ENCODE data around the gene SSUH2.
"Not testable (repeated sequence)": the region's sequence is repeated elsewhere in the genome, so short reads cannot be mapped to it uniquely, and the experiment has no call there.

SSUH2 gene, protein sequence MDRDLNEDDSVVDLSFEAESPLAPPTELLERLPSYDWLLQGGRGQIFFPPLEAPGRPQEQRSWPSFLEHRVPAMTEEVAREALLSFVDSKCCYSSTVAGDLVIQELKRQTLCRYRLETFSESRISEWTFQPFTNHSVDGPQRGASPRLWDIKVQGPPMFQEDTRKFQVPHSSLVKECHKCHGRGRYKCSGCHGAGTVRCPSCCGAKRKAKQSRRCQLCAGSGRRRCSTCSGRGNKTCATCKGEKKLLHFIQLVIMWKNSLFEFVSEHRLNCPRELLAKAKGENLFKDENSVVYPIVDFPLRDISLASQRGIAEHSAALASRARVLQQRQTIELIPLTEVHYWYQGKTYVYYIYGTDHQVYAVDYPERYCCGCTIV

DNA sequence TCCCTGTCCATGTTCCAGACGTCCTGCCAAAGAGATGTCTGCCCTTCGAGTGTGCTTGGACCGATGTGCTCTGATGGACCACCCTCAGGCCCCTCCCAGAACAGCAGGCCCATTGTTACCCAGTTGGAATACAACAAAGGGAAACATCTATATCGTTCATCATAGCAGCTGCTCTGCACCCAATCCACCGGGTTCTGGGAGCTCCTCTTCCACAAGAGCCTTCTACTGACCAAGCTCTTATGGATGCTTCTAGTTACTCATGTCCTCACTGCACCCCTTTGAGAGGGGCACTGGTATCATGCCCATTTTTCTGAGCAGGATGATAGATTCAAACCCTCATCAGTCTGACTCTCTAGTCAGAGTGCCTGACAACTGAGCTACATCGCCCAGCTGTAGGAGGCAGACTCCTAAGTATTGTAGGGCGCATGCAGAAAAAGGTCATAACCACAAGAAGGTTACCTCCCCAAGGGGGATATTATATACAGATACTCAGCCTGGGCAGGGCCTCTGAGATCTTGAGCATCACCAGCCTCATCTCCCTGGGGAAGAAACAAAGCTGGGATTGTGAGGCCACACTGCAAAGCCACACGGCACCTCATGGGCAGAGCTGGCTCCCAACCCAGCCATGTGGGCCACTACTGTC is at the start of gene SSUH2:
TSS of gene SSUH2 (minus strand) at position 51 of the 643 bp plus-strand sequence. CDS start at position 11, 40 bp downstream.
- DNase-seq: no peak

DNA sequence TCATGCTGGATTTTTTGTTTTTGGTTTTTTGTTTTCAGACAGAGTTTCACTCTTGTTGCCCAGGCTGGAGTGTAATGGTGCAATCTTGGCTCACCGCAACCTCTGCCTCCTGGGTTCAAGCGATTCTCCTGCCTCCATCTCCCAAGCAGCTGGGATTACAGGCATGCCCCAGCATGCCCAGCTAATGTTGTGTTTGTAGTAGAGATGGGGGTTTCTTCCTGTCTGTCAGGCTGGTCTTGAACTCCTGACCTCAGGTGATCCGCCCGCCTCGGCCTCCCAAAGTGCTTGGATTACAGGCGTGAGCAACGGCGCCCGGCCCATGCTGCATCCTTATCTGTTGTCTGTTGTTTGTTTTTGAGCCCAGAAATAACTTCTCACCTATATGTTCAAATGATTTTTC is 46.7 kb upstream of the SSUH2 start:
- not testable (repeated sequence) for DNase-seq

DNA sequence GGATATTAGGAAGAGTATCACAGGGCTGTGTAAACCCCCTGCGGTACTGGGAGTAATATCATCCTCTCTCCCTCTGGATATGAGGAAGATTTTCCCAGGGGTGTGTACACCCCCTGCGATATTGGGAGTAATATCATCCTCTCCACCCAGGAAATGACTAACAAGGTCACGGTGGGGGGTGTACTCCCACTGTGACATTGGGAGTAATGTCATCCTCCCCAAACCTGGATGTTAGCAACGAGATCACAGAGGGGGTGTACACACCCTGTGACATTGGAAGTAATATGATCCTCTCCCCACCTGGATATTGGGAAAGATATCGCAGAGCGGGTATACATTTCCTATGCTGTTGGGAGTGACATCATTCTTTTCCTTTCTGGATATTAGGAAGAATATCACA is 40.4 kb upstream of the SSUH2 start:
- DNase-seq: not testable (repeated sequence)

DNA sequence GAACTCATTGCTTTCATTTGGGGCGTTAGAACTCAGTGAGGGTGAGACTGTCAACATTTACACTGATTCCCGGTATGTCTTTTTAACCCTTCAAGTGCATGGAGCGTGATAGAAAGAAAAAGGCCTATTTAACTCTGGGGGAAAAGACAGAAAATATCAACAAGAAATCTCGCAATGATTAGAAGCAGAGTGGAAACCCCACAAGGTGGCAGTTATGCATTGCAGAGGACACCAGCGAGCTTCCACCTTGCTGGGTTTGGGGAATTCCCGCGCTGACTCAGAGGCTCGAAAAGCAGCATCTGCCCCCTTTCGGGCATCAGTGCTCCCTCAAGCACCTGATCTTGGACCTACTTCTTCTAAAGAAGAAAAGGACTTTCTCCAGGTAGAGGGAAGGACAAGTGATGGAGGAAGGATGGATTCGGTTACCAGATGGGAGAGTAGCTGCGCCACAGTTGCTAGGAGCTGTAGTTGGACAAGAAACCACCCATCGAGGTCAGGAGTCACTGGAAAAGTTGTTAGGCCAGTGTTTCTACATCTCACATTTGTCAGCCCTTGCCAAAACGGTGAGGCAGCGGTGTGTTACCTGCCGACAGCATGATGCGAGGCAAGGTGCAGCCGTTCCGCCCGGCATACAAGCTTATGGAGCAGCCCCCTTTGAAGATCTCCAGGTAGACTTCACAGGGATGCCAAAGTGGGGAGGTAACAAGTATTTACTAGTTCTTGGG is 38.4 kb upstream of the SSUH2 start:
- peak; percentile 16 for DNase-seq

DNA sequence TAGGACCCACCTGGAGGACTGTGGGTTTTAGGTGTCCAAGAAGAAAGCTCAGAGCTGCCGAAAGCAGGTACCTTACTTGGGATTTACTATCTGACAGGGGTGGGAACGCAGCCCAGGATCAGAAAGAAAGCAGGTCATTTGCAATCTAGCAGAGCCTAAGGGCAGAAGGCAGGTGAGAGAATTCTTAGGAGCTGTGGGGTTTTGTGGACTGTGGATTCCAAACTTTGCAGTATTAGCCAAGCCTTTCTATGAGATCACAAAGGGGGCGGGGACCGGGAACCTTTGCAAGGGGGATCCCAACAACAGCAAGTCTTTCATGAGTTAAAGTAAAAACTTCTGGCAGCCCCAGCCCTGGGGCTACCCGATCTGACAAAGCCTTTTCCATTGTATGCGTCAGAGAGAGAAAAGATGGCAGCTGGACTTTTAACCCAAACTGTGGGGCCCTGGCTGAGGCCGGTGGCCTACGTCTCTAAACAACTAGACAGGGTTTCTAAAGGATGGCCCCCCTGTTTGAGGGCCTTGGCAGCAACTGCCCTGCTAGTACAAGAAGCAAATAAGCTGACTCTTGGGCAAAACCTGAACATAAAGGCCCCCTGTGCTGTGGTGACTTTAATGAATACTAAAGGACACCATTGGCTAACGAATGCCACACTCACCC is 37.4 kb upstream of the SSUH2 start:
- not testable (repeated sequence) for DNase-seq

DNA sequence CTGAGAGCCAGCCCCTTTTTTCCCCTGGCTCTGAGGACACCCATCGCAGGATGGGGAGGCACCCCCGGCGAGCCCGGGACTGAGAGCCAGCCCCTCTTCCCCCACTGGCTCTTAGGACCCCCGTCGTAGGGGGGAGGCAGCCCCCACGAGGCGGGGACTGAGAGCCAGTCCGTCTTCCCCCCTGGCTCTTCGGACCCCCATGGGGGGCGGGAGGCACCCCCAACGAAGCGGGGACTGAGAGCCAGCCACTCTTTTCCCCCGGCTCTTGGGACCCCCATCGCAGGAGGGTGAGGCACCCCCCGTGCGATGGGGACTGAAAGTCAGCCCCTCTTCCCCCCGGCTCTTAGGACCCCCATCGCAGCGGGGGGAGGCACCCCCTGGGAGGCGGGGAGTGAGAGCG is 36.8 kb upstream of the SSUH2 start:
- DNase-seq: no peak

DNA sequence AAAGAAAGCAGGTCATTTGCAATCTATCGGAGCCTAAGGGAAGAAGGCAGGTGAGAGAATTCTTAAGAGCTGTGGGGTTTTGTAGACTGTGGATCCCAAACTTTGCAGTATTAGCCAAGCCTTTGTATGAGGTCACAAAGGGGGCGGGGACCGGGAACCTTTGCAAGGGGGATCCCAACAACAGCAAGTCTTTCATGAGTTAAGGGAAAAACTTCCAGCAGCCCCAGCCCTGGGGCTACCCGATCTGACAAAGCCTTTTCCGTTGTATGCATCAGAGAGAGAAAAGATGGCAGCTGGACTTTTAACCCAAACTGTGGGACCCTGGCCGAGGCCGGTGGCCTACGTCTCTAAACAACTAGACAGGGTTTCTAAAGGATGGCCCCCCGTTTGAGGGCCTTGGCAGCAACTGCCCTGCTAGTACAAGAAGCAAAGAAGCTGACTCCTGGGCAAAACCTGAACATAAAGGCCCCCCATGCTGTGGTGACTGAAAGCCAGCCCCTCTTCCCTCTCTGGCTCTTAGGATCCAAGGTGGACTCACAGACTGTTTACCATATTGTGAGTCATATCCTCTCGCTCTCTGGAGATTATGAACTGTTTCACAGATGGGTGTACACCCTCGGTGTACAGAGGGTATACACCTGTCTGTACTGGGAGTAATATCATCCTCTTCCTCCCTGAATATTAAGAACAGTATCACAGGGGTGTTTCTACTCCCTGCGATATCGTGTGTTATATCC is 35.4 kb upstream of the SSUH2 start:
- not testable (repeated sequence) for DNase-seq

DNA sequence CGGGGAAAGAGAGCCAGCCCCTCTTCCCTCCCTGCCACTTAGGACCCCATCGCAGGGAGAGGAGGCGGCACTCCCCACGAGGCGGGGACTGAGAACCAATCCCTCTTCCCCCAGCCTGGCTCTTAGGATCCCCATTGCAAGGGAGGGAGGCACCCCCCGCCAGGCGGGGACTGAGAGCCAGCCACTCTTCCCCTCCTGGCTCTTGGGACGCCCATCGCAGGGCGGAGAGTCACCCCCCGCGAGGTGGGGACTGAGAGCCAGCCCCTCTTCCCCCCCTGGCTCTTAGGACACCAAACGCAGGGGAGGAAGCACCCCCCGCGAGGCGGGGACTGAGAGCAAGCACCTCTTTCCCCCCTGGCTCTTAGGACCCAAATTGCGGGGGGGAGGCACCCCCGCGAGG is 34.2 kb upstream of the SSUH2 start:
- no peak for DNase-seq

DNA sequence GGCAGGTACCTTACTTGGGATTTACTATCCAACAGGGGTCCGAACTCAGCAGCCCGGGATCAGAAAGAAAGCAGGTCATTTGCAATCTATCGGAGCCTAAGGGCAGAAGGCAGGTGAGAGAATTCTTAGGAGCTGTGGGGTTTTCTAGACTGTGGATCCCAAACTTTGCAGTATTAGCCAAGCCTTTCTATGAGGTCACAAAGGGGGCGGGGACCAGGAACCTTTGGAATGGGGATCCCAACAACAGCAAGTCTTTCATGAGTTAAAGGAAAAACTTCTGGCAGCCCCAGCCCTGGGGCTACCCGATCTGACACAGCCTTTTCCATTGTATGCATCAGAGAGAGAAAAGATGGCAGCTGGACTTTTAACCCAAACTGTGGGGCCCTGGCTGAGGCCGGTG is 32.7 kb upstream of the SSUH2 start:
- not testable (repeated sequence) for DNase-seq

DNA sequence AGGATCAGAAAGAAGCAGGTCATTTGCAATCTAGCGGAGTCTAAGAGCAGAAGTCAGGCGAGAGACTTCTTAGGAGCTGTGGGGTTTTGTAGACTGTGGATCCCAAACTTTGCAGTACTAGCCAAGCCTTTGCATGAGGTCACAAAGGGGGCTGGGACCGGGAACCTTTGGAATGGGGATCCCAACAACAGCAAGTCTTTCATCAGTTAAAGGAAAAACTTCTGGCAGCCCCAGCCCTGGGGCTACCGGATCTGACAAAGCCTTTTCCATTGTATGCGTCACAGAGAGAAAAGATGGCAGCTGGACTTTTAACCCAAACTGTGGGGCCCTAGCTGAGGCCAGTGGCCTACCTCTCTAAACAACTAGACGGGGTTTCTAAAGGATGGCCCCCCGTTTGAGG is 31.0 kb upstream of the SSUH2 start:
- not testable (repeated sequence) for DNase-seq

DNA sequence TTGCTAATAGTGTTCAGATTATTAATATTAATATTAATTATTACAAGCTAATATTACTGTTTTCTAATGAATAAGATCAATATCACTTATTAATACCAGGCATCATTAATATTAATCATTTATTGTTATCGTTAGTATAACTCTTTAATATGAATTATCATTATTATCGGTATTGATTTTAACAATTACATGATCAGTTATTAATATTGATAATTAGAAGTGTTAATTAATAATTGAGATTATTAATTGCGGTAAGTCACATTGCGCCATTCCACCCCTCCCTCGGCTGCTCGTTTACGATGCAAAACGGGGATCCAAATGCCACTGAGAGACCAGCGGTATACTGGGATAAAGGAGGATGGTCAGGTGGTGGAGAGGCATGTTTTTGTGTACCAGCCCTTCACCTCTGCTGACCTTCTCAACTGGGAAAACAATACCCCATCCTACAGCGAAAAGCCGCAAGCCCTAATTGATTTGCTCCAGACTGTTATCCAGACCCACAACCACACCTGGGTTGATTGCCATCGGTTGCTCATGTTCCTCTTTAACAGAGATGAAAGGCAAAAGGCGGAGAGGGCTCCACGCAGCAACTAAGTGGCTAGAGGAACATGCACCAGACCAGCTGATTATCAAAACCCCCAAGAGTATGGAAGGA is 28.6 kb upstream of the SSUH2 start:
- no peak for DNase-seq

DNA sequence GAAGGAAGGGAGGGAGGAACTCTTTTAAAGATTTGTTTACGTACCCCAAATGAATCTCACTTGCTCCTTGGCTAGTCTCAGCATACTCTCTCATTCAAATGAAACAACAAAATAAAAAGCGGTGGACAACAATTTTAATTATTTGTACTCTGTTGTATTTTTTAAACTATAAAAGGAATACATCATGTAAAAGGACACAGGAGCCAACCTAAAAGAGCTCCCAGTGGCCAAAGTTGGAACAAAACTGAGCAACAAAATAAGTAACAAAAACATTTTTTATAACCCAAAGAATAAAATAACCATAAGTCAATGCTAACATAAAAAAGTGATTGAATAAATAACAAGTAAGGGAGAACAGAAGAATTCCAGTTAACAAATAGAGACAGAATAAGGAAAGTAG is 24.4 kb upstream of the SSUH2 start:
- no peak for DNase-seq

DNA sequence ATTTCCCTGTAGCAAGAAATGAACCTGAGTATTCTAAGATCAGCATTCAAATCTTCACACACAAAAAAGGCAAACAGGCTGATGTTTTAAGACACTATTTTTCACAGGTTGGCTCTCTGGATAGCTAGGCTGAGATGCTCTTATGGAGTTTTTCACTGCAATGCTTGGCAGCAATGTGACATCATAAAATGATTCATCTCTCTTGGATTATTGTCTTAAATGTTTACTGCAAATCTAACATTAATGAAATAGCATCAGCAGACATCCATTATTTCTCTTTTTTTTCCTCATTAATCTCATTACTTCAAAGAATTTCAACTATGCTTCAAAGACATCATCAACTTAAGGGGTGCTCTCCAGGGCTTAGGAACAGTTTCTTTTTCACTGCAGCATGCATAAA is 23.6 kb upstream of the SSUH2 start:
- DNase-seq: no peak

DNA sequence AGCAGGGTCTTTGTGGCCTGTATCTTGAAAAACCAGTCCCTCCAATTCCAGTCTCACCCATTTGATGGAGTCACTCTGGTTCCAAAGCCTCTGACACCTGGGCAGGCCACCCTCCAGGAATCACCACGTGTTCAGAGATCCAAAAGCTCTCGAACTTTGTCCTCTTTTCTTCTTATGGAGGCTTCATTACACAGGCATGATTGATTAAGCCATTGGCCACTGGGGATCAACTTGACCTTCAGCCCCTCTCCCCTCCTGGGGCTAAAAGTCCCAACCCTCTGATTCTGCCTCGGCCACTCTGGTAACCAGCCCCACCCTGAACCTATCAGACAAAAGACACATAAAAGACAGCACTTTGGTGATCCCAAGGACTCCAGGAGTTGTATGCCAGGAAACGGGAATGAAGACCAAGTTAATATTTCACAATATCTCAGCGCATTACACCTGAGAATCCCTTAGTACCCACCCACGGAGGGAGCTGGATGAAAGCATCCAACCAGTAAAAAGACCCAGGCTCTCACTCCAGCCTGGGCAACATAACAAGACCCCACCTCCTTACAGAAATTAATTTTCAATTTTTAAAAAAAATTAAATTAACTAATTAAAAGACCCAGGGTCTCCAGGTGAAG is 23.0 kb upstream of the SSUH2 start:
- DNase-seq: no peak

DNA sequence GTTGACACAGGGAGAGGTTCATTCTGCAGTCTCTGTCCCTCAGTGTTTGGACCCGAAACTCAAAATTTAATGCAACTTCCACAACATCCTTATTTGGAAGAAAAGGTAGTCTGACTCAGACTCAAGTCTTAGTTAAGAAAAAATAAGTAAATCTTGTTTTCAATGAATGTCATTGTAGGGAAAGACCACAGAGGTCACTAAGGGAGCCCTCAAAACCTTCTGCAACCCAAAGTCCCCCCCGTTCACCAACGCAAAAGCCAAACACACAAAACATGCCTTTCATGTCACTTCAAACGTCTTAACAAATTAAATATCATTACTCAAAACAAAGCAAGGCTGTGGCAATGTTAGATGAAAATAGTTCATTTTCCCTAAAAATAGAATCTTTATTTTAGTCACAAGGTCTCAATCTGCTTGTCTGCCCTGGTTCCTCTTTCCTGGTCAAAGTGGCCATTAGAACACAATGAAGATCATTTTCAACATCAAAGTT is 20.9 kb upstream of the SSUH2 start:
- DNase-seq: no peak

DNA sequence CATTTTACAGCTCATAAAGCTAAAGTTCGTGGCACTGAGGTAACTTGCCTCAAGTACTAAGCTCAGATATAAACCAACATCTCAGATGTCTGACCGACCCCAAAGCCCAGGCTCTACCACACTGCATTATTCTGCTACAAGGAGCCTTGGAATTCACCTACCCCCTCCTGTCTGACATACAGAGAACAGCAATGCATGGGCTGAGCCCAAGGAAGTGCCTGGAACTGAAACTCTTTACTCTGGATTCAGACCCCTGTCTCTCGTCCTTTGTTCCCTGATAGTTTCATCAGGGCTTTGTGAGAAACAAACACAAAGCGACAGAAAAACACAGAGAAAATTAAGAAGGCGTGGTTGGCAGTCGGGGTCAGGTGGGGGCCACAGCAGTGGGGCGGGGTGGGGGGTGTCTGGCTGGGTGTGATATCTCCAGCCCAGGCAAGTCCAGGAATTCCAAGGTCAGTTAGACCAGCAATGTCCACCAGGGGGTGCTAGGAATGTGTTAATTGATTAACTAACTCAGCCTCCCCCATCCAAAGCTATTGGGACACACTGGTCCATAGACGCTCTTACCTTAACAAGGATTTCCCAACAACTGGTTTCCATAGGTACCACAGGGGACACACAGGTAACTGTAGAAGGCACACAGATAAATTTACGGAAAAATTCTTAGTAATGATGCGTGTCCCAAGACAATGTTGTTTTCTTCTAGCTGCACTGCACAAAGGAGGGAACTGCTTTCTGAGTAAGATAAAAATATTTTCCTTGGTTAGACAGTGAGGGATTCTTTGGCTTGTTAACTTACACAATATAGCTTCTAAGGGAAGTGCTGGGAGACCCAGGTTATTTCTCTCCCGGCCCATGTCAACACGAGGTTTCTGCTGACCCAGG is 18.8 kb upstream of the SSUH2 start:
- DNase-seq: peak; percentile 41

DNA sequence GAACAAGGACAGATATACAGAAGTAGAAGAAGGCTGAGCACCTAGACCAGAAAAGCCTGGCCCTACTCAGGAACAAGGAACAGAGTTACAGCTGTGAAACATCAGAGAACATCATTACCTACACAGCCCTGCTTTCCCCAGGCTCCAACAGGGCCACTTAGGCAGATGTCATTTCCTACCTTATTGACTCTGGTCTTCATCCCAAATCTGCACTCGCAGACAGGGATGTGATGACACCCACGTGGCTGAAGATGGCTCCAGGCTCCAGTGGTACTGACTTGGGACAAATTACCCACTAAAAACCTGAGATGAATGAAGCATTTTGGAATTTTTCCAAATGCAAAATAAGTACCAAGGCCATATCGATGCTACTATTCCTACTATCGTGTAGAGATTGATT is 18.0 kb upstream of the SSUH2 start:
- DNase-seq: no peak

DNA sequence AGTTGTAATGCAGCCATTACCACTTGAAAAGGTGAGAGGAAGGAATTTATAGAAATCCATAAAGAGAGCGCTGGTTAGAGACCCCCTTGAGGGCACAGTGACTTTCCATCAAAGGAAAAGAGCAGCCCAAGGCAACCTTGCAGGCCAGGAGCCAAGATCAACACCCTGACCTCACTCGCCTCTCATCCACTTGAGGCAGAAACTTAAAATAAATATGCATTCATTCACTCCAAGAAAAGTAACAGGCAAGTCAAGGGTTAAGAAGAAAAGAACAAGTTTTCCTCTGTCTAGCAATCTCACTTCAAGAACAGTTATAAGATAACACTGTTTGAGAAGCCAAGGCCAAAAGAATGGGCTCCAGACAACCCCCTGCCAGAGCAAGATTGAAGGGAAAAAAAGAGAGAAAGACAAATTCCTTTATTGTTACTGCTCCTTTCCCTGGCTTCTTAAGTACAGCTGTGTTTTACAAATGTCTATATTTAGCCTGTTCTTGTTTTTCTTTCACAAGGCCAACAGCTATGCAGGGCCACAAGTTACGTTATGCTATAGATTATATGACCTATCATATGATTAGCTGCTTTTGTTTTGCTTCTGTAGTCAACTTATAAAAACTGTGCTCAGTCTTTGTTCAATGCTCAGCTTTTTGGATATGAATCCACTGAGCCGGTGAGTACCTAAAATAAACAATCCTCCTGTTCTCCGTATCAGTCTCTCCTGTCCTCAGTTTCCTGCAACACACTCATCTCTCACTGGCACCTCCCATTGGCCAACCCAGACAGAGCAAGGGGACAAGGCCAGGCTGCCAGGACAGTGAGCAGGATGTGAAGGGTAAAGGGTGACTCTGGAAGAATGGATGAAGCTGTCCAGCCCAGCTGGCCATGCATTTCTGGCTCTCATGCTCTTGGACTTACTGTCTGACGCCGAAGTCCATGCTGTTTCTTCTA is 15.8 kb upstream of the SSUH2 start:
- no peak for DNase-seq

DNA sequence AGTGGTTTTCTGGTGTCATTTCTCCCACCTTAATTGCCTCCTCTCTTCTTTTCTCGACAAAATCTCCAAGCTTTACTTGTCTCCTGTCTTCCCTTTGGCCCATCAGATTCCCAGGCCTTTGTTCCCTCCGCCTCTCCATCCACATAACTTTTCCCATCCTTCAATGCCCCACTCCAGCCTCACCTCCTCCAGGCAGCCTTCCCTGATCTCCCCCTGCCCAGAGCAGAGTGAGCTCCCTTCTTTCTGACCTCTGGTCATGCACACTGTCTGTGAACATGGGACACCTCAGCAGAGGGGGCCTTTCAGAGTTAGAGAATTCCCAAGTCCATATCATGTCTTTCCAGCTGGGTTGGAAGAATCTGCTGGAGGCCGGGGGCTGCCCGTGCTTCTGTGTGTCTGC is 14.6 kb upstream of the SSUH2 start:
- no peak for DNase-seq

Measured in stimulated activated CD4-positive, alpha-beta T cell treated with anti-CD3 and anti-CD28 coated beads, Interleukin-1b, Interleukin-23, amount 100 ng/mL, for 48 hours (primary cell).